Upper lobe of right lung (tissue), 1 donor: ENCODE measurements around the gene WFDC6. TPM values are rescaled to one million over a fixed set of nuclear protein-coding genes. Genes with fewer than 3 reads are reported as not detected.
A peak's percentile ranks its signal among the peaks of the same experiment; 100 is the strongest.

Source experiments
- ATAC-seq: fragments of 200-7000 bp; cut with Tn5 transposase; one replicate; pipeline ENCODE4 v1.9.1; 2020; ENCODE audit warnings: mild to moderate bottlenecking, moderate library complexity
- DNase-seq: peaks from one replicate; pipeline ENCODE4 v3.0.0-alpha.2; 2020
- H3K27ac ChIP-seq: fragments of 200-600 bp; one replicate; pipeline ENCODE4 v1.8.0; 2022
- H3K27me3 ChIP-seq: fragments of 200-600 bp; one replicate; pipeline ENCODE4 v1.8.0; 2022; ENCODE audit warnings: mild to moderate bottlenecking
- H3K36me3 ChIP-seq: fragments of 200-600 bp; one replicate; pipeline ENCODE4 v1.8.0; 2022
- H3K4me1 ChIP-seq: fragments of 200-600 bp; one replicate; pipeline ENCODE4 v1.8.0; 2022
- H3K4me3 ChIP-seq: fragments of 200-600 bp; one replicate; pipeline ENCODE4 v1.8.0; 2022; ENCODE audit warnings: mild to moderate bottlenecking
- H3K9me3 ChIP-seq: fragments of 200-600 bp; one replicate; pipeline ENCODE4 v1.8.0; 2022
- intact Hi-C: fragments of 100-400 bp; cut with DNase I; formaldehyde crosslinking; loops from one replicate; pipeline ENCODE4 v1.11.0; 2022
- total RNA-seq: library from RNA; stranded (reverse); fragmentation: NEBNext Ultra II Directional; extraction: Animal tissue kit (Norgen Biotek cat#: 25700); gene quantifications from one replicate; pipeline ENCODE4 v1.2.1, GENCODE V29; 2021
- TF ChIP-seq, protein P1 (sequence below): fragments of 200-600 bp; IDR thresholded peaks from one replicate; pipeline ENCODE4 v1.8.0; 2022; ENCODE audit warnings: antibody characterized with exemption
- donor health status: DM: no; HTN: yes; CAD: no; lungs with severe emphysema.

The WFDC6 gene
- total RNA-seq, 1 donor from 2014 or later = not detected

DNA sequence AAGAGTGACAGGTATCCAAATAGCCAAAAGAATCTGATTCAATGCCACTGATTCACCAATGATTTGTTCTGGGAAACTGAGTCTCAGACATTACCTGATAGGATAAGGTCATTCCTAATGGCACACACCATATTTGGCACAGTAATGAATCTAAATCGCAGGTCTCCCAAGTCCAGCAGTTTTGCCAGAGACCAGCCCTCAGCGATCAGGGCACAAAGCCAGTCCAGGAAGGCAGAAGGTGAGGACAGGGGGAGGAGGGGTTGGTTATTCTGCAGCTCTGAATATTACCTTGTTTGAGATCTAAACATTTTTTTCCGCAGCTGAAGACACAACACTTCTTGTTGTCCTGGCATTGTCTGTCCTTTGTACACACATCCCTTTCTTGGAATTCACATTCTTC lies 6.1 kb upstream of the WFDC6 start:
- ATAC-seq = no peak
- H3K27me3 ChIP-seq = no peaks in the 10 kb centered on the region
- H3K4me3 ChIP-seq = no peak overlapping the region
- no peak for DNase-seq
- no peaks in the 10 kb centered on the region for H3K4me1 ChIP-seq
- intact Hi-C loops = loop anchor here (10.0 kb wide), 1 partner anchor 229 kb away; no protein-coding TSS in a partner anchor
- no peaks in the 10 kb centered on the region for H3K36me3 ChIP-seq
- no peaks in the 10 kb centered on the region for H3K9me3 ChIP-seq
- TF ChIP-seq, protein P1, sequence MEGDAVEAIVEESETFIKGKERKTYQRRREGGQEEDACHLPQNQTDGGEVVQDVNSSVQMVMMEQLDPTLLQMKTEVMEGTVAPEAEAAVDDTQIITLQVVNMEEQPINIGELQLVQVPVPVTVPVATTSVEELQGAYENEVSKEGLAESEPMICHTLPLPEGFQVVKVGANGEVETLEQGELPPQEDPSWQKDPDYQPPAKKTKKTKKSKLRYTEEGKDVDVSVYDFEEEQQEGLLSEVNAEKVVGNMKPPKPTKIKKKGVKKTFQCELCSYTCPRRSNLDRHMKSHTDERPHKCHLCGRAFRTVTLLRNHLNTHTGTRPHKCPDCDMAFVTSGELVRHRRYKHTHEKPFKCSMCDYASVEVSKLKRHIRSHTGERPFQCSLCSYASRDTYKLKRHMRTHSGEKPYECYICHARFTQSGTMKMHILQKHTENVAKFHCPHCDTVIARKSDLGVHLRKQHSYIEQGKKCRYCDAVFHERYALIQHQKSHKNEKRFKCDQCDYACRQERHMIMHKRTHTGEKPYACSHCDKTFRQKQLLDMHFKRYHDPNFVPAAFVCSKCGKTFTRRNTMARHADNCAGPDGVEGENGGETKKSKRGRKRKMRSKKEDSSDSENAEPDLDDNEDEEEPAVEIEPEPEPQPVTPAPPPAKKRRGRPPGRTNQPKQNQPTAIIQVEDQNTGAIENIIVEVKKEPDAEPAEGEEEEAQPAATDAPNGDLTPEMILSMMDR = no peak
- no peak overlapping the region for H3K27ac ChIP-seq

DNA sequence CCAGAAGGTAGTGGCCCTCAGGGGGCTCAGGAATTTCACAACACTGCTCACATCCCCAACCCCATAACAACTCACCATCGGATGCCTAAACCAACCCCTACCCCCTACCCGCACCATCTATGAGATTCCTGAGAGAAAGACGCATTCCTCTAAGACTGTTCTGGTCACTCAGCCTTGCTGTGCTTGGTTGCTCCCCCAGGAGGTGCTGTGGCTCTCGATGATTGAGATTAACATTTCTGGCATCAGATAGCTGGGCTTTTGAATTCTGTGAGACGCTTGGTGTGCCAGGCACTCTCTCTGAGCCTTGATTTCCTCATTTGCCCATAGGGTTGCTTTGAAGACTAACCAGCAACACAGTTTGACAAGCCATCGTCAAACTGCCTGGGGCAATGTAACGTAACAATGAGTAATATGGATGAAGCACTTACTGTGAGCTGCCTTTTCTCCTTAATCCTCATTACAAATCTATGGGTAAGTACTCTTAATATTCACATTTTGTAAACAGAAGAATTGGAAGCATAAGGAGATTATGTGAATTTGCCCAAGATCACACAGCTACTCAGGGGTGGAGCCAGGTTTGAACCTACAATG lies 978 bp downstream of the WFDC6 start:
- ATAC-seq = no peak
- DNase-seq = no peak
- Histone ChIP-seq H3K9me3 (no peaks in the 10 kb centered on the region), H3K4me1 (no peaks in the 10 kb centered on the region), H3K27me3 (peaks cover 4% of the 10 kb centered on the region), H3K36me3 (no peaks in the 10 kb centered on the region), H3K27ac (no peak overlapping the region), H3K4me3 (no peak overlapping the region)
- intact Hi-C loops = no loop called here
- TF ChIP-seq, protein P1 = no peak

DNA sequence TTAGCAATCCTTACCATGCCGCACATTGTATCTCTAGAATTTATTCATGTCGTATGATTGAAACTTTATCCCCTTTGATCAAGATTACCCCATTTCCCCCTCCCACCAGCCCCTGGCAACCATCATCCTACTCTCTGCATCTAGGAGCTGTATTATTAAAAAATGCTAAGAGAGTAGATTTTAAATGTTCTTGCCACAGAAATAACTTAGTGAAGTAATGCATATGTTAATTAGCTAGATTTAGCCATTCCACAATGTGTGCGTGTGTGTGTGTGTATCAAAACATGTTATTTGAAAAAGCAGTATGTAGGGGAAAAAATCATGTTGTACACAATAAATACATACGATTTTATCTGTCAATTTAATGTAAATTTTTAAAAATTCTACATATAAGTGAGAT lies 12.0 kb downstream of the WFDC6 start:
- ATAC-seq (no peak), DNase-seq (no peak)
- Histone ChIP-seq H3K9me3 (no peaks in the 10 kb centered on the region), H3K4me3 (no peak overlapping the region), H3K36me3 (no peaks in the 10 kb centered on the region), H3K27ac (no peak overlapping the region), H3K27me3 (peaks cover 5% of the 10 kb centered on the region), H3K4me1 (no peaks in the 10 kb centered on the region)
- intact Hi-C loops = no loop called here
- TF ChIP-seq, protein P1 = no peak

DNA sequence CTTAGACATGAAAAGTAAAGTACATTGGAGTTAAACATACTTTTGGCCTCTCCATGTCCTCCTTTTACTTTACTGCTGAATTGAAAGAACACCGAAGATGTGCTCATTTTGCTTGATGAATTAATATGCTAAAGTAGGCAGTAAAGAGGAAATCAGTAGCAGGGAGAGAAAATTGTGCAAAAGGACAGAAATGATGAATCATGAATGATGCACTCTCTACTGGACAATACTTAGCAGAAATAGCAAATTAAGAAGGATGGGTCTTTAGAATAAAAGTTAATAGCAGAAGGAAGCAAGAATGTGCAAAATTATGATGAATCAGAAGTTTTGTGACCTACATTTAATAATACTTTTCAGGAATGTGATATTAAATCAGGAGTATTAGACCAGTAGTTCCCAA lies 15.5 kb downstream of the WFDC6 start:
- TF ChIP-seq, protein P1 = no peak
- intact Hi-C loops = no loop called here
- Histone ChIP-seq H3K9me3 (no peaks in the 10 kb centered on the region), H3K4me1 (no peaks in the 10 kb centered on the region), H3K36me3 (no peaks in the 10 kb centered on the region), H3K4me3 (no peak overlapping the region), H3K27me3 (peaks cover 5% of the 10 kb centered on the region), H3K27ac (no peak overlapping the region)
- no peak for DNase-seq
- ATAC-seq = no peak

DNA sequence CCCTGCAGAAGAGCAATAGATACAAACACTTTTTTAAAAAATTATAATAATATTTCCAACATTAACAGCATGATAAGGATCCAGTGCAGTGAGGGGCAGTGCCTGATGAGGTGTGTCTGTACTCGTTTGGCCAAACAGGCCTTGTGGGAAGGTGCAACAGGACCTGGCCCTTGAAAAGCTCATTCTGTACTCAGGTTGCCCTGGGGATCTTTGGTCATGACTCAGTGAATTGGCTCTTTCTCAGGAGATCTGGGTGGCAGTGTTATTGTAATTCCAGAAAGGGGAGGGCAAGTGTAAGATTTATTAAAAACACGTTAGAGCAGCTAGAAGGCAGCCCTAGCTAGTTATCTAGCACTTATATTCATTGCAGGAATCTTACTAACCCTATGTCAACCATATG lies 21.0 kb downstream of the WFDC6 start:
- TF ChIP-seq, protein P1 = no peak
- no peak for DNase-seq
- no peaks in the 10 kb centered on the region for H3K27me3 ChIP-seq
- intact Hi-C loops = no loop called here
- no peaks in the 10 kb centered on the region for H3K4me1 ChIP-seq
- peak; percentile 89 for ATAC-seq
- H3K4me3 ChIP-seq = no peak overlapping the region
- H3K9me3 ChIP-seq = no peaks in the 10 kb centered on the region
- H3K36me3 ChIP-seq = no peaks in the 10 kb centered on the region
- no peak overlapping the region for H3K27ac ChIP-seq
